Esophagus muscularis mucosa (tissue), 4 donors: ENCODE results near the gene STAT3. TPM values are rescaled to one million over a fixed set of nuclear protein-coding genes. Genes with fewer than 3 reads are reported as not detected.

Source experiments
- DNase-seq: peaks from one replicate; pipeline ENCODE4 v3.0.0-alpha.2; 2017; ENCODE audit errors: extremely low spot score
- H3K27ac ChIP-seq, 4 donors: fragments of 200-600 bp; sonication (generic); replicated peaks in 1 of 4; 1 replicate in 3 of 4; 2 replicates in 1 of 4; pipeline ENCODE4 v1.5.1; 2016 to 2019; ENCODE audit warnings: mild to moderate bottlenecking in 1 of 4
- H3K27me3 ChIP-seq, 4 donors: fragments of 200-600 bp; sonication (generic); one replicate each; pipeline versions ENCODE4 v1.5.1 to v1.6.0; 2016 to 2019
- H3K36me3 ChIP-seq, 4 donors: fragments of 200-600 bp; sonication (generic); one replicate each; pipeline ENCODE4 v1.5.1; 2016 to 2019
- H3K4me1 ChIP-seq, 4 donors: fragments of 200-600 bp; sonication (generic); one replicate each; pipeline ENCODE4 v1.5.1; 2016 to 2019
- H3K4me3 ChIP-seq, 4 donors: fragments of 200-600 bp; sonication (generic); 1 replicate in 2 of 4; 2 replicates in 2 of 4; pipeline ENCODE4 v1.5.1; 2016 to 2019; ENCODE audit warnings: mild to moderate bottlenecking in 4 of 4, moderate library complexity in 1 of 4
- H3K9me3 ChIP-seq, 4 donors: fragments of 200-600 bp; sonication (generic); 1 replicate in 3 of 4; 2 replicates in 1 of 4; pipeline ENCODE4 v1.5.1; 2016 to 2019
- EP300 ChIP-seq: sonication (generic); formaldehyde crosslinking; IDR thresholded peaks from one replicate; pipeline ENCODE4 v1.6.1; 2017; ENCODE audit warnings: antibody characterized with exemption
- POLR2A ChIP-seq: fragments of 450-650 bp; IDR thresholded peaks from one replicate; pipeline ENCODE4 v1.6.1; 2017; ENCODE audit warnings: antibody characterized with exemption, moderate library complexity, mild to moderate bottlenecking, low read depth
- POLR2AphosphoS5 ChIP-seq, 2 donors: sonication (generic); formaldehyde crosslinking; IDR thresholded peaks; one replicate each; pipeline ENCODE4 v1.6.1; 2017; ENCODE audit warnings: antibody characterized with exemption in 2 of 2
- WGBS: methylation state at CpG from one replicate; pipeline ENCODE4 v1.1.5; 2018; 5-methylcytosine and 5-hydroxymethylcytosine counted together
- intact Hi-C: fragments of 100-400 bp; cut with DNase I; formaldehyde crosslinking; loops from one replicate; pipeline ENCODE4 v1.15.1; 2023
- total RNA-seq, 4 donors: library from RNA; depleted of rRNA; stranded (reverse); fragments of >200 nt; gene quantifications; one replicate each; pipeline versions ENCODE4 v1.1.0 to v1.2.1, GENCODE V29; 2016
- TF ChIP-seq, protein P1 (sequence below), 3 experiments: fragments of 200-600 bp in 2 of 3; fragments of 450-650 bp in 1 of 3; sonication (generic) in 2 of 3; IDR thresholded peaks; one replicate each; pipeline ENCODE4 v1.5.1; 2017 to 2019; ENCODE audit warnings: antibody characterized with exemption in 3 of 3, mild to moderate bottlenecking in 2 of 3, moderate library complexity in 1 of 3

STAT3 gene
- total RNA-seq, 4 donors from 2014 or later = 137 to 260 (median 211) TPM

DNA sequence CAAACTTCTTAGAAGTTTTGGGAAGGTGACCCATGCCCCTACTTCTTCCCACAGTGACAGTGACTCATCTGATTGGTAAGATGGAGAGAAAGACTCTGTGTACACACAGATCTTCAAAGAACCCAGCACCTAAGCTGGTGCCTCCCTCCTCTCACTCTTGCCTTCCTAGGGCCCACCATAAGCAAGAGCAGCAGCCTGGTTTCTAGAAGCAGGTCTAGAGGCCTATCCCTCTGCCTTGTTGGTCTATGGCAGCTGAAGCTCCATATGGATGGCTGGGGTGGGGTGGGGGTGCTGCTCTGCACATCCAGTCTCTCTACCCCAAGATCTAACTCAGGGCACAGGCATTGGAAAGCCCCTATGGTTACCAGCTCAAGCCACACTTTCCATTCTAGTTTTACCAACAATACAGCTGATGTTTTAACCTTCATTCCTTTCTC, 47.5 kb downstream of the STAT3 start:
- H3K9me3 ChIP-seq = no peaks in the 10 kb centered on the region
- peak overlapping the region in 2 of 4 donors; percentile 10 to 16 for H3K27ac ChIP-seq
- peaks cover 48 to 95% (median 89%) of the 10 kb centered on the region in 4 donors for H3K36me3 ChIP-seq
- intact Hi-C loops = no loop called here
- TF ChIP-seq POLR2A (no peak), POLR2AphosphoS5 (IDR thresholded peaks at IDR 0.05) (no peak), EP300 (no peak)
- TF ChIP-seq, protein P1, sequence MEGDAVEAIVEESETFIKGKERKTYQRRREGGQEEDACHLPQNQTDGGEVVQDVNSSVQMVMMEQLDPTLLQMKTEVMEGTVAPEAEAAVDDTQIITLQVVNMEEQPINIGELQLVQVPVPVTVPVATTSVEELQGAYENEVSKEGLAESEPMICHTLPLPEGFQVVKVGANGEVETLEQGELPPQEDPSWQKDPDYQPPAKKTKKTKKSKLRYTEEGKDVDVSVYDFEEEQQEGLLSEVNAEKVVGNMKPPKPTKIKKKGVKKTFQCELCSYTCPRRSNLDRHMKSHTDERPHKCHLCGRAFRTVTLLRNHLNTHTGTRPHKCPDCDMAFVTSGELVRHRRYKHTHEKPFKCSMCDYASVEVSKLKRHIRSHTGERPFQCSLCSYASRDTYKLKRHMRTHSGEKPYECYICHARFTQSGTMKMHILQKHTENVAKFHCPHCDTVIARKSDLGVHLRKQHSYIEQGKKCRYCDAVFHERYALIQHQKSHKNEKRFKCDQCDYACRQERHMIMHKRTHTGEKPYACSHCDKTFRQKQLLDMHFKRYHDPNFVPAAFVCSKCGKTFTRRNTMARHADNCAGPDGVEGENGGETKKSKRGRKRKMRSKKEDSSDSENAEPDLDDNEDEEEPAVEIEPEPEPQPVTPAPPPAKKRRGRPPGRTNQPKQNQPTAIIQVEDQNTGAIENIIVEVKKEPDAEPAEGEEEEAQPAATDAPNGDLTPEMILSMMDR (IDR thresholded peaks at IDR 0.05) = no peak
- no peaks in the 10 kb centered on the region for H3K27me3 ChIP-seq
- DNase-seq = no peak
- H3K4me3 ChIP-seq = no peak overlapping the region
- H3K4me1 ChIP-seq = peaks cover 0 to 16% (median 14%) of the 10 kb centered on the region in 4 donors

DNA sequence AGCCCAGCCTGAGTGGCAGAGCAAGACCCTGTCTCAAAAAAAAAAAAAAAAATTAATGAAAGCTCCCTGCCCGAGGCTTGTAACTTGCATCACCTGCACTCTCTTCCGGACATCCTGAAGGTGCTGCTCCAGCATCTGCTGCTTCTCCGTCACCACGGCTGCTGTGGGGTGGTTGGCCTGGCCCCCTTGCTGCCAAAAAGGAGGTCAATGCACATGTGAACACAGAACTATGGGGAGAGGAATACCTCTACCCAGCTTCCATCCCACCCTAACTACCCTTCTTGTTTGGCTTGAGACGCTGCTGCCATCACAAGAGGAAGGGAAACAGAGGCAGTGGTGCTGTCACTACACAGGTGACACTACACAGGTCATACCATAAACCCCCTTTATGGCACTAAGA, 49.0 kb downstream of the STAT3 start:
- Histone ChIP-seq H3K27me3 (no peaks in the 10 kb centered on the region), H3K4me1 (peaks cover 0 to 16% (median 13%) of the 10 kb centered on the region in 4 donors), H3K36me3 (peaks cover 48 to 95% (median 89%) of the 10 kb centered on the region in 4 donors), H3K4me3 (no peak overlapping the region), H3K9me3 (no peaks in the 10 kb centered on the region), H3K27ac (no peak overlapping the region)
- no peak for DNase-seq
- WGBS = 94% methylated on average over 5 of the region's 5 CpGs
- TF ChIP-seq POLR2A (no peak), POLR2AphosphoS5 (IDR thresholded peaks at IDR 0.05) (no peak), EP300 (no peak)
- TF ChIP-seq, protein P1 (IDR thresholded peaks at IDR 0.05) = no peak
- intact Hi-C loops = no loop called here

- Histone ChIP-seq H3K36me3 (peaks cover 47 to 95% (median 88%) of the 10 kb centered on the region in 4 donors), H3K27me3 (no peaks in the 10 kb centered on the region), H3K9me3 (no peaks in the 10 kb centered on the region), H3K27ac (no peak overlapping the region), H3K4me3 (no peak overlapping the region), H3K4me1 (peaks cover 0 to 16% (median 13%) of the 10 kb centered on the region in 4 donors)
- WGBS = 77% methylated on average over 4 of the region's 4 CpGs
- intact Hi-C loops = no loop called here
- no peak for DNase-seq
- TF ChIP-seq, protein P1 (IDR thresholded peaks at IDR 0.05) = no peak
- TF ChIP-seq EP300 (no peak), POLR2AphosphoS5 (IDR thresholded peaks at IDR 0.05) (no peak), POLR2A (no peak)
These were observed 49.7 kb downstream of the STAT3 start for GRCh38 chr17:42338427-42338985.

GRCh38 chr17:42337442-42337841, 50.8 kb downstream of the STAT3 start:
- WGBS = 57% methylated on average over 13 of the region's 15 CpGs
- TF ChIP-seq POLR2A (no peak), POLR2AphosphoS5 (IDR thresholded peaks at IDR 0.05) (peak in 1 of 2 donors; percentile 8)
- H3K27ac ChIP-seq = peak overlapping the region; percentile 9 to 39 (median 16)
- peaks cover 50 to 95% (median 89%) of the 10 kb centered on the region in 4 donors for H3K36me3 ChIP-seq
- DNase-seq = no peak
- intact Hi-C loops = no loop called here
- no peak overlapping the region for H3K4me3 ChIP-seq
- H3K9me3 ChIP-seq = no peaks in the 10 kb centered on the region
- H3K27me3 ChIP-seq = no peaks in the 10 kb centered on the region
- peaks cover 0 to 16% (median 13%) of the 10 kb centered on the region in 4 donors for H3K4me1 ChIP-seq

DNA sequence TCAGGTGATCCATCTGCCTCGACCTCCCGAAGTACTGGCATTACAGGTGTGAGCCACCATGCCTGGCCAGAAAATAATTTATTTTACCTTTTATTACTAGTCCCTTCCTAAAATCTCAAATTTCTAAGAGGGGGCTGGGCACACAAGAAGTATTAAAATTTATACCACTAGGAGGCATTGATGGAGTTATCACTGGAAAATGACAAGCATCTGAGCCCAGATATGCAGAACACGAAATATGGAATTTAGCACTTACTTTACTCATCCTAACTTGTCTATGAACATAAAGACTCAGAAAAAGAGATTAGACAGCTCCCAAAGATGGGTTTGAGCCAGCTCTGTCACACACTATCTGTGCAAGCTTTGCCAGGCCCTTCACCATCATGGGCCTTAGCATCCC, 53.6 kb downstream of the STAT3 start:
- Histone ChIP-seq H3K36me3 (peaks cover 52 to 95% (median 88%) of the 10 kb centered on the region in 4 donors), H3K27ac (no peak overlapping the region), H3K9me3 (no peaks in the 10 kb centered on the region), H3K4me1 (peaks cover 1 to 8% (median 6%) of the 10 kb centered on the region in 4 donors), H3K27me3 (no peaks in the 10 kb centered on the region), H3K4me3 (no peak overlapping the region)
- WGBS = 75% methylated on average over 3 of the region's 3 CpGs
- TF ChIP-seq, protein P1 (IDR thresholded peaks at IDR 0.05) = no peak
- TF ChIP-seq POLR2AphosphoS5 (IDR thresholded peaks at IDR 0.05) = no peak
- no peak for TF ChIP-seq POLR2A
- no peak for DNase-seq
- intact Hi-C loops = no loop called here
